ENCODE data around the gene SLC33A1.

The SLC33A1 gene

GRCh38 chr3:155880286-155880685 is 26.1 kb upstream of the SLC33A1 start:
- TF ChIP-seq TAF1 (IDR thresholded peaks at IDR 0.05; ENCODE audit: borderline replicate concordance, insufficient read depth, low read length) (no peak), SIN3A (IDR thresholded peaks at IDR 0.05; ENCODE audit: borderline replicate concordance, insufficient read depth, low read length) (no peak), REST (IDR thresholded peaks at IDR 0.05; ENCODE audit: insufficient read depth in 1 of 2, low read depth in 2 of 2, low read length in 2 of 2) (no peak), POLR2AphosphoS5 (IDR thresholded peaks at IDR 0.05; ENCODE audit: low read depth, low read length) (no peak), FOXP2 (optimal IDR thresholded peaks at IDR 0.05; ENCODE audit: borderline replicate concordance, extremely low read depth, extremely low read length, insufficient read depth) (no peak)

- TF ChIP-seq SIN3A (IDR thresholded peaks at IDR 0.05; ENCODE audit: borderline replicate concordance, insufficient read depth, low read length) (no peak), POLR2AphosphoS5 (IDR thresholded peaks at IDR 0.05; ENCODE audit: low read depth, low read length) (no peak), TAF1 (IDR thresholded peaks at IDR 0.05; ENCODE audit: borderline replicate concordance, insufficient read depth, low read length) (no peak)
Measured at GRCh38 chr3:155876503-155876902, 22.3 kb upstream of the SLC33A1 start.

GRCh38 chr3:155876037-155876436 is 21.8 kb upstream of the SLC33A1 start:
- TF ChIP-seq TAF1 (IDR thresholded peaks at IDR 0.05; ENCODE audit: borderline replicate concordance, insufficient read depth, low read length) (no peak), FOXP2 (optimal IDR thresholded peaks at IDR 0.05; ENCODE audit: borderline replicate concordance, extremely low read depth, extremely low read length, insufficient read depth) (no peak), POLR2AphosphoS5 (IDR thresholded peaks at IDR 0.05; ENCODE audit: low read depth, low read length) (no peak), REST (IDR thresholded peaks at IDR 0.05; ENCODE audit: insufficient read depth in 1 of 2, low read depth in 2 of 2, low read length in 2 of 2) (no peak), SIN3A (IDR thresholded peaks at IDR 0.05; ENCODE audit: borderline replicate concordance, insufficient read depth, low read length) (no peak)

GRCh38 chr3:155872904-155873646 is 18.8 kb upstream of the SLC33A1 start:
- TF ChIP-seq POLR2AphosphoS5 (IDR thresholded peaks at IDR 0.05; ENCODE audit: low read depth, low read length) (no peak), REST (IDR thresholded peaks at IDR 0.05; ENCODE audit: insufficient read depth in 1 of 2, low read depth in 2 of 2, low read length in 2 of 2) (no peak)

- no peak for TF ChIP-seq TAF1 (IDR thresholded peaks at IDR 0.05; ENCODE audit: borderline replicate concordance, insufficient read depth, low read length)
- TF ChIP-seq FOXP2 (optimal IDR thresholded peaks at IDR 0.05; ENCODE audit: borderline replicate concordance, extremely low read depth, extremely low read length, insufficient read depth): no peak
- no peak for TF ChIP-seq SIN3A (IDR thresholded peaks at IDR 0.05; ENCODE audit: borderline replicate concordance, insufficient read depth, low read length)
- no peak for TF ChIP-seq REST (IDR thresholded peaks at IDR 0.05; ENCODE audit: insufficient read depth in 1 of 2, low read depth in 2 of 2, low read length in 2 of 2)
- TF ChIP-seq POLR2AphosphoS5 (IDR thresholded peaks at IDR 0.05; ENCODE audit: low read depth, low read length): no peak
Measured at GRCh38 chr3:155871746-155872158, 17.5 kb upstream of the SLC33A1 start.
